ENCODE measurements around the gene SERINC2. TPM values are rescaled to one million over a fixed set of nuclear protein-coding genes. Genes with fewer than 3 reads are reported as not detected.
A peak's percentile ranks its signal among the peaks of the same experiment; 100 is the strongest.

Gene SERINC2
- total and polyA plus RNA-seq, 10 of the 15 experiments (the other 5 are each of a cell fraction or from before 2014, with no cell fraction given), result 0.02 to 9.4 (median 0.50) TPM

- TF ChIP-seq E2F8 (IDR thresholded peaks at IDR 0.05; ENCODE audit: low read depth, partially characterized antibody) (no peak), GATAD2B (conservative IDR thresholded peaks at IDR 0.05; ENCODE audit: low read depth) (no peak), RBBP5 (conservative IDR thresholded peaks at IDR 0.05) (no peak)
Observed at GRCh38 chr1:31439276-31439675, 26.3 kb downstream of the SERINC2 start (continued).

- H3K79me2 ChIP-seq (ENCODE audit: control insufficient read depth, insufficient read depth, low read length), result no peaks in the 10 kb centered on the region
- in situ Hi-C loops (cut with MboI) (no loop called here), intact Hi-C loops (cut with micrococcal nuclease; ENCODE audit: unreplicated experiment) (loop anchor here (5.0 kb wide), 1 partner anchor 106 kb away; no protein-coding TSS in a partner anchor)
- ChIA-PET RAD21 (ENCODE audit: unreplicated experiment) (interaction anchor here (0.8 to 3.1 kb wide), 10 partner anchors 9 to 143 kb away, joined by 3 to 21 read pairs (median 6); no protein-coding TSS in a partner anchor), CTCF (interaction anchor here (1.1 to 6.5 kb wide), 5 partner anchors 18 to 108 kb away, joined by 3 to 41 read pairs (median 7); no protein-coding TSS in a partner anchor), POLR2A (interaction anchor here (1.2 to 3.2 kb wide), 3 partner anchors 16 to 67 kb away, joined by 3 to 12 read pairs (median 5); no protein-coding TSS in a partner anchor), SMC1A (ENCODE audit: uncharacterized antibody, unreplicated experiment) (interaction anchor here (0.8 to 3.0 kb wide), 10 partner anchors 9 to 108 kb away, joined by 3 to 15 read pairs (median 6); no protein-coding TSS in a partner anchor)
- H3K27me3 ChIP-seq (replicated peaks in 1 of 2; ENCODE audit: control insufficient read depth in 2 of 2, insufficient read depth in 2 of 2, low read length in 1 of 2), result no peaks in the 10 kb centered on the region
- FAIRE-seq (no peak), DNase-seq (ENCODE audit: low read depth, low spot score) (no peak), ATAC-seq (peak; percentile 16)
- no peaks in the 10 kb centered on the region for H3K4me1 ChIP-seq (ENCODE audit: control insufficient read depth, insufficient read depth, low read length)
- H3K9me3 ChIP-seq (replicated peaks; ENCODE audit: control insufficient read depth, insufficient read depth, low read length), result peaks cover 3% of the 10 kb centered on the region; the same call in 2 of the 3 replicates
- H4K20me1 ChIP-seq (ENCODE audit: control insufficient read depth, insufficient read depth), result no peaks in the 10 kb centered on the region
- no peak overlapping the region for H3K27ac ChIP-seq (ENCODE audit: control insufficient read depth, insufficient read depth)
- no peak overlapping the region for H3K9ac ChIP-seq (ENCODE audit: control insufficient read depth, insufficient read depth, low read length)
- WGBS (ENCODE audit: insufficient coverage, insufficient replicate concordance, low lambda C conversion rate, missing lambda C conversion rate), result 20% methylated on average over 3 of the region's 3 CpGs
- H3K36me3 ChIP-seq (ENCODE audit: control insufficient read depth in 2 of 2, insufficient read depth in 2 of 2, low read length in 1 of 2), result no peaks in the 10 kb centered on the region
- no TSS peak for BruUV-seq (replicated peaks)
- no peak overlapping the region for H2AFZ ChIP-seq (ENCODE audit: control insufficient read depth, low read depth, low read length)
- no peak overlapping the region for H3K4me2 ChIP-seq (ENCODE audit: control insufficient read depth, insufficient read depth)
- no peak overlapping the region for H3K4me3 ChIP-seq
- TF ChIP-seq RFX5 (IDR thresholded peaks at IDR 0.05; ENCODE audit: low read depth, low read length), result no peak
- TF ChIP-seq KAT2A (conservative IDR thresholded peaks at IDR 0.05; ENCODE audit: control insufficient read depth, low read depth, low read length), result no peak
- no peak for TF ChIP-seq RAD21 (IDR thresholded peaks at IDR 0.05; ENCODE audit: insufficient read depth, low read depth, low read length)
- TF ChIP-seq PBX3 (IDR thresholded peaks at IDR 0.05; ENCODE audit: insufficient replicate concordance, low read depth, low read length), result no peak
- TF ChIP-seq ETV6 (conservative IDR thresholded peaks at IDR 0.05 in 1 of 2, IDR thresholded peaks at IDR 0.05 in 1 of 2; ENCODE audit: borderline replicate concordance in 1 of 2, low read depth in 1 of 2), result no peak
- TF ChIP-seq MAX (IDR thresholded peaks at IDR 0.05; ENCODE audit: low read depth, low read length), result no peak
- no peak for TF ChIP-seq BHLHE40 (IDR thresholded peaks at IDR 0.05; ENCODE audit: borderline replicate concordance in 1 of 2, low read depth in 2 of 2, low read length in 1 of 2)
- TF ChIP-seq HDAC2 (IDR thresholded peaks at IDR 0.05), result no peak
- TF ChIP-seq USF2 (IDR thresholded peaks at IDR 0.05; ENCODE audit: borderline replicate concordance, low read depth, low read length), result no peak
- no peak for TF ChIP-seq IKZF1 (conservative IDR thresholded peaks at IDR 0.05)
- no peak for TF ChIP-seq NR2C2 (IDR thresholded peaks at IDR 0.05; ENCODE audit: borderline replicate concordance, control insufficient read depth, insufficient read length, low read depth)
- no peak for TF ChIP-seq LARP7 (IDR thresholded peaks at IDR 0.05)
- TF ChIP-seq ESRRA (IDR thresholded peaks at IDR 0.05; ENCODE audit: low read length), result no peak
- TF ChIP-seq BMI1 (IDR thresholded peaks at IDR 0.05; ENCODE audit: borderline replicate concordance), result no peak
Observed at GRCh38 chr1:31441073-31441472, 28.1 kb downstream of the SERINC2 start.
